GM18907 (cell line): ENCODE results near the gene GFRA1.

Experiments used
- ATAC-seq: cut with Tn5 transposase; IDR thresholded peaks from one replicate; pipeline ENCODE4 v1.9.1; 2021; ENCODE audit warnings: mild to moderate bottlenecking, moderate library complexity; ENCODE audit not compliant: unreplicated experiment

The GFRA1 gene

GRCh38 chr10:116109481-116109880, 163.5 kb downstream of the GFRA1 start:
- no peak for ATAC-seq

GRCh38 chr10:116108095-116108494, 164.9 kb downstream of the GFRA1 start:
- ATAC-seq = no peak

- ATAC-seq = no peak
Observed at GRCh38 chr10:116106611-116107010, 166.4 kb downstream of the GFRA1 start.

- ATAC-seq = no peak
Observed at GRCh38 chr10:116105264-116105663, 167.7 kb downstream of the GFRA1 start.

GRCh38 chr10:116104210-116104932, 168.6 kb downstream of the GFRA1 start:
- no peak for ATAC-seq

- no peak for ATAC-seq
Observed at GRCh38 chr10:116103668-116104067, 169.3 kb downstream of the GFRA1 start.

GRCh38 chr10:116101616-116102315, 171.2 kb downstream of the GFRA1 start:
- no peak for ATAC-seq

- no peak for ATAC-seq
Observed at GRCh38 chr10:116100984-116101383, 172.0 kb downstream of the GFRA1 start.

GRCh38 chr10:116099023-116099420, 174.0 kb downstream of the GFRA1 start:
- ATAC-seq = no peak

GRCh38 chr10:116098411-116099022, 174.5 kb downstream of the GFRA1 start:
- no peak for ATAC-seq

GRCh38 chr10:116097239-116097784, 175.7 kb downstream of the GFRA1 start:
- ATAC-seq = no peak

GRCh38 chr10:116096526-116096925, 176.5 kb downstream of the GFRA1 start:
- no peak for ATAC-seq

GRCh38 chr10:116094356-116094755, 178.7 kb downstream of the GFRA1 start:
- no peak for ATAC-seq

- ATAC-seq = no peak
Observed at GRCh38 chr10:116093031-116093430, 180.0 kb downstream of the GFRA1 start.

- no peak for ATAC-seq
Observed at GRCh38 chr10:116088985-116089384, 184.0 kb downstream of the GFRA1 start.

- no peak for ATAC-seq
Observed at GRCh38 chr10:116085323-116085722, 187.7 kb downstream of the GFRA1 start.

GRCh38 chr10:116084161-116084560, 188.8 kb downstream of the GFRA1 start:
- ATAC-seq = no peak

GRCh38 chr10:116083226-116083762, 189.7 kb downstream of the GFRA1 start:
- ATAC-seq = no peak

GRCh38 chr10:116082762-116083161, 190.2 kb downstream of the GFRA1 start:
- no peak for ATAC-seq

GRCh38 chr10:116082206-116082605, 190.8 kb downstream of the GFRA1 start:
- no peak for ATAC-seq

GRCh38 chr10:116080553-116080952, 192.5 kb downstream of the GFRA1 start:
- ATAC-seq = no peak
